IPS DF 6.9 (cell line): ENCODE results near the gene MGAT4D.
"Not testable (repeated sequence)": the region's sequence is repeated elsewhere in the genome, so short reads cannot be mapped to it uniquely, and the experiment has no call there.

Source experiments
- DNase-seq: peaks from one replicate; pipeline ENCODE4 v3.0.0-alpha.2; 2013; ENCODE audit warnings: low read depth, low spot score
- H3K27ac ChIP-seq: one replicate; pipeline ENCODE4 v1.5.1; 2013; ENCODE audit warnings: low read length, control low read depth
- H3K27me3 ChIP-seq: 2 replicates; pipeline ENCODE4 v1.6.1; 2013; ENCODE audit warnings: mild to moderate bottlenecking, low read length; ENCODE audit not compliant: control insufficient read depth, insufficient read depth
- H3K36me3 ChIP-seq: 2 replicates; pipeline ENCODE4 v1.6.1; 2013; ENCODE audit warnings: low read length; ENCODE audit not compliant: control insufficient read depth, insufficient read depth
- H3K4me1 ChIP-seq: 2 replicates; pipeline ENCODE4 v1.6.1; 2013; ENCODE audit warnings: low read length; ENCODE audit not compliant: control insufficient read depth, insufficient read depth
- H3K4me3 ChIP-seq: 2 replicates; pipeline ENCODE4 v1.5.1; 2013; ENCODE audit warnings: mild to moderate bottlenecking, low read length
- H3K9me3 ChIP-seq: 2 replicates; pipeline ENCODE4 v1.6.1; 2013; ENCODE audit warnings: low read length, inconsistent platforms; ENCODE audit not compliant: control insufficient read depth, insufficient read depth
- WGBS: extraction: QIAGEN DNeasy Blood & Tissue Kit; methylation state at CpG from one replicate; pipeline ENCODE4 v1.1.7; 2013; ENCODE audit warnings: mixed read lengths, missing lambda C conversion rate; ENCODE audit not compliant: insufficient read length, insufficient coverage; 5-methylcytosine and 5-hydroxymethylcytosine counted together

MGAT4D gene

DNA sequence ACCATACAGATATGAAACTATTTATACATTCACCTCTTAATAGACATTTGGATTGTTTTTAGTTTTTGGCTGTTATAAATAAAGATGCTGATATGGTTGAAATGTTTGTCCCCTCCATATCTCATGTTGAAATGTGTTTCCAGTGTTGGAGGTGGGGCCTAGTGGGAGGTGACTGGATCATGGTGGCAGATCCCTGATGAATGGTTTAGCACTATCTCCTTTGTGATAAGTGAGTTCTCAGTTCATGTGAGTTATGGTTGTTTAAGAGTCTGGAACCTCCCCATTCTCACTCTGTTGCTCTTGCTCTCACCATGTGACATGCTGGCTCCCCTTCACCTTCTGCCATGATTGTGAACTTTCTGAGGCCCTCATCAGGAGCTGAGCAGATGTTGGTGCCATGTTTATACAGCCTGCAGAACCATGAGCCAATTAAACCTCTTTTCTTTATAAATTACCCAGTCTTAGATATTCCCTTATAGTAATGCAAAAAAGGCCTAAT lies 58.4 kb downstream of the MGAT4D start:
- Histone ChIP-seq H3K4me3 (no peak overlapping the region), H3K9me3 (no peaks in the 10 kb centered on the region), H3K4me1 (no peaks in the 10 kb centered on the region), H3K27me3 (no peaks in the 10 kb centered on the region), H3K36me3 (no peaks in the 10 kb centered on the region), H3K27ac (no peak overlapping the region)
- no peak for DNase-seq

DNA sequence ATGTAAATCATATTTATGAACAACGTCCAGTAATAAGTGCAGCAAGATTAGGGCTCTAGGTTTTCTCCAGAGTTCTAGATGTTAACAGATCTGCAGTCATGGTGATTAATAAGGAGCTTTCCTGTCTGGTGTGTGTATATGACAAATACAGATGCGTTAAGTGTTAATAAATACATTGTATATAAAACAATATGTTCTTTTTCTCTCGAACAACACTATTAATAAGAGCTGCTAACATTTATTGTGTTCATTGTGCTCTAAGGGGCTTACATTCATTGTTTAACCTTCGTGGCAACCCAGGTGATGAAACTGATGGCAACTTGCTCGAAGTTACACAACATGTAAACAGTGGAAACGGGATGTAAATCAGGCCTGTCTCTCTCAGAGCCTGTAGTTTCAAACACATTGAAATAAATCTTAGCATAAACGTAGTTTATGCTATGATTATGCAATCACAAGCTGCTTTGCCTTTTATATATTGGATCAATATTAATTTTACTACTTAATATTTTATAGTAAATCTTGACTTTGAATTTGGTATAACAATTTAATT lies 70.1 kb downstream of the MGAT4D start:
- H3K27ac ChIP-seq, result no peak overlapping the region
- H3K9me3 ChIP-seq, result no peaks in the 10 kb centered on the region
- DNase-seq, result no peak
- no peaks in the 10 kb centered on the region for H3K4me1 ChIP-seq
- H3K27me3 ChIP-seq, result no peaks in the 10 kb centered on the region
- no CpG with 5 or more reads among the region's 7 CpGs for WGBS
- H3K36me3 ChIP-seq, result no peaks in the 10 kb centered on the region
- H3K4me3 ChIP-seq, result peak overlapping the region; percentile 55; the same call in 1 of the 2 replicates

DNA sequence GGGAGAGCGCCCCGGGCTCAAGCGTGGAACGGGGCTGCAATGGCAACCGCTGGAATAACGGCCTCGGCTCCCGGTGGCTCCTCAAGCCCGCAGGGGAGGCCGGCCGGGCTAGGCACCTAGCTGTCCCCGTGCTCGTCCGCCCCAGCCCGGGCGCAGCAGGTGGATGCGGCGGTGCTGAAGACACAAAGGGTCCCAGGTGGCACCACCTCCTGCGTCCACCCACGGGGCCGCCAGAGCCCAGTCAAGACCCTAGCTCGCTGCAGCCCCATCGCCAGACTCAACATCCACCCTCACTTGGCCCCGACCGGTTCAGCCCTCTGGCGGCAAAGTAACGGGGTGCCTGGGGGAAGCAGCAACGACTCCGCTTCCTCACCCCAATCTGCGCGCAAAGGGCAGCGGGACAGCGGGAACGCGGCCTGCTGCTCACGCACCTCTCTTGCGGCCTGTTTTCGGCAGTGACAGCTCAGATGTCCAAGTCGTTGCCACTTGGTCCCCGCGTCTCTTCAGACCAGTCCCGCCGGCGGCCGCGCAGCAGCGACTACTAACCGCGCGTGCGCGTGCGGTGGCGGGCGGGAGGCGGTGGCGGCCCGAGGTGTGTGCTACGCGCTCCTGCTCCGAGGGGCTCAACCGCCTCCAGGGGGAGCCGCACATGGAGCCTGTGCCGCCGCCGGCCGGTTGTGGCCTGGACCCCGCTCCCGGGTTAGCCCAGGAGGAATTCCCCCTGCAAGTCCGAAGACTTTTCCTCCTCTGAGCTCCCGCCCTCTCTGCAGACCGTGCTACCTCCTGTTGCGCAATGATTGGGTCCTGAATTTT lies 70.8 kb downstream of the MGAT4D start, which contains the start of gene CLGN:
Gene CLGN, minus strand, starts transcription at position 543 of the 813 bp plus-strand sequence. CDS start 14,570 bp downstream, outside the sequence.
- no CpG with 5 or more reads among the region's 73 CpGs for WGBS
- Histone ChIP-seq H3K36me3 (no peaks in the 10 kb centered on the region), H3K9me3 (no peaks in the 10 kb centered on the region), H3K4me1 (no peaks in the 10 kb centered on the region), H3K4me3 (peak within 1 kb of the TSS; percentile 55), H3K27me3 (no peaks in the 10 kb centered on the region), H3K27ac (no peak within 1 kb of the TSS)
- peak; percentile 61 for DNase-seq

DNA sequence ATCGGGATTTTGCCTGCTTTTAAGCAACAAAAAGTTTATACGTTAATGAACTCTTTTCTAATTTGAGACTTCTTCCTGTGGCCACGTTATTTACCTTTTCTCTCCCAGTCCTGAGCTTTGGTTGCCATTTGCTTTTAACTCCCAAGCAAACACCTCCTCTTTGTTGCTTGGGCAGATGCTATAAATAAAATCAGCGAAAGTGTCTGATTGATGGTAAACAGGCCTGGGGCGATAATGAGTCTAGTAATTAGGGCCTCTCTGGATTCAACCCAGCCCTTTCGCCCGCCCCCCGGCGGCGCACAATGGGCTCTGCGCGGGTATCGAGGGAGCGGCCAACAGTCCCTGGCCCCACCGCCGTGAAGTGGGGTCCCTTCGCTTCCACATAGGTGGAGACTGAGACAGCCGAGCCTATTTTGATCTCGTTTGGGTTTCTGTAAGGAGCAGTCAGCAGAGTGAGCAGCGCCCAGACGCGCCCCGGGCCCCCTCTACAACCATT lies 71.4 kb downstream of the MGAT4D start:
- whole genome bisulfite sequencing, result no CpG with 5 or more reads among the region's 23 CpGs
- no peak for DNase-seq
- no peaks in the 10 kb centered on the region for H3K36me3 ChIP-seq
- H3K27ac ChIP-seq, result no peak overlapping the region
- peak overlapping the region; percentile 55; the same call in 1 of the 2 replicates for H3K4me3 ChIP-seq
- H3K4me1 ChIP-seq, result no peaks in the 10 kb centered on the region
- H3K27me3 ChIP-seq, result no peaks in the 10 kb centered on the region
- H3K9me3 ChIP-seq, result no peaks in the 10 kb centered on the region

DNA sequence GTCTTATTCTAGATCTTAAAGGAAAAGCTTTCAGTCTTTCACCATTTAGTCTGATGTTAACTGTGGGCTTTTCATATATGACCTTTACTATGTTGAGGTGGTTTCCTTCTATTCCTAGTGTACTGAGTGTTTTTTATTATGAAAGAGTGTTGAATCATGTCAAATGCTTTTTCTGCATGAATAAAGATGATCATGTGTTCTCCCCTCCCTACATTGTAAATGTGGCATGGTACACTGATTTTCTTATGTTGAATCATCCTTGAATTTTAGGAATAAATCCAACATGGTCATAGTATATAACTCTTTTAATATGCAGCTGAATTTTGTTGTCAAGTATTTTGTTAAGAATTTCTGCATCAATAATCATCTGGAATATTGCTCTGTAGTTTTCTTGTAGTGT lies 75.0 kb downstream of the MGAT4D start:
- no peaks in the 10 kb centered on the region for H3K36me3 ChIP-seq
- H3K27me3 ChIP-seq, result no peaks in the 10 kb centered on the region
- DNase-seq, result no peak
- no peaks in the 10 kb centered on the region for H3K9me3 ChIP-seq
- no peak overlapping the region for H3K27ac ChIP-seq
- H3K4me3 ChIP-seq, result no peak overlapping the region
- no peaks in the 10 kb centered on the region for H3K4me1 ChIP-seq

DNA sequence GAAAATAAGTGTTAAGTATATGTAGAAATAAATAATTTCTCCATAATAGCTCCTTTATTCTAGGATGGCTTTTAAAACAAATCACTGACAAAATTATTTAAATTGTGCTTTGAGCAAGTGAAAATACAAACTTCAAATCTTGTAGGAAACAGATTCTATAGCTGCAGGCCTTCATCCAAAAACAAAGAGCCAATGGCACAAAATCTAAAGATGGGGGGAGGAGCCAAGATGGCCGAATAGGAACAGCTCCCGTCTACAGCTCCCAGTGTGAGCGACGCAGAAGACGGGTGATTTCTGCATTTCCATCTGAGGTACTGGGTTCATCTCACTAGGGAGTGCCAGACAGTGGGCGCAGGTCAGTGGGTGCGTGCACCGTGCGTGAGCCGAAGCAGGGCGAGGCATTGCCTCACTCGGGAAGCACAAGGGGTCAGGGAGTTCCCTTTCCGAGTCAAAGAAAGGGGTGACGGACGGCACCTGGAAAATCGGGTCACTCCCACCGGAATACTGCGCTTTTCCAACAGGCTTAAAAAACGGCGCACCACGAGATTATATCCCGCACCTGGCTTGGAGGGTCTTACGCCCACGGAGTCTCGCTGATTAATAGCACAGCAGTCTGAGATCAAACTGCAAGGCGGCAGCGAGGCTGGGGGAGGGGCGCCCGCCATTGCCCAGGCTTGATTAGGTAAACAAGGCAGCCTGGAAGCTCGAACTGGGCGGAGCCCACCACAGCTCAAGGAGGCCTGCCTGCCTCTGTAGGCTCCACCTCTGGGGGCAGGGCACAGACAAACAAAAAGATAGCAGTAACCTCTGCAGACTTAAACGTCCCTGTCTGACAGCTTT lies 84.7 kb downstream of the MGAT4D start:
- H3K4me3 ChIP-seq, result not testable (repeated sequence)

DNA sequence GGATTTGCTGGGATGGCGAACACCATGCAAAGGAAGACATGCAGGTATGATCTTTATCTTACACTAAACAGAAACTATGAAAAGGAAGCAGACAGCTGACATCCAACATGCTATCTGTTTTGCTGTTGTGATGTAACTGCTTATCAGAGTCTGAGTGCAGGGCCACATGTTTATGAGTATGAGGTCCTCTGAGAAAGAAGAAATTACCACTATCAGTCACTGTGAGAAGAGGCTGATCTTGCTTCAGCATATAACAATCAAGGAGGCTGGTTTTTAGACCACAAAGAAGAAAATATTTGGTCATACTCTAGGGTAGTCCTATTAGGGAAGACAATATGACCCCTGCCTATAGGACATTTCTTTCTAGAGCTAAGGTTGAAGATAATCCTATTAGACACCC lies 89.1 kb downstream of the MGAT4D start:
- no CpG with 5 or more reads among the region's 1 CpG for whole genome bisulfite sequencing
- DNase-seq, result no peak

More for the DNA sequence above, 84.7 kb downstream of the MGAT4D start:
- not testable (repeated sequence) for DNase-seq, H3K27ac ChIP-seq, H3K36me3 ChIP-seq, H3K4me1 ChIP-seq, H3K9me3 ChIP-seq, H3K27me3 ChIP-seq
- no CpG with 5 or more reads among the region's 32 CpGs for WGBS

DNA sequence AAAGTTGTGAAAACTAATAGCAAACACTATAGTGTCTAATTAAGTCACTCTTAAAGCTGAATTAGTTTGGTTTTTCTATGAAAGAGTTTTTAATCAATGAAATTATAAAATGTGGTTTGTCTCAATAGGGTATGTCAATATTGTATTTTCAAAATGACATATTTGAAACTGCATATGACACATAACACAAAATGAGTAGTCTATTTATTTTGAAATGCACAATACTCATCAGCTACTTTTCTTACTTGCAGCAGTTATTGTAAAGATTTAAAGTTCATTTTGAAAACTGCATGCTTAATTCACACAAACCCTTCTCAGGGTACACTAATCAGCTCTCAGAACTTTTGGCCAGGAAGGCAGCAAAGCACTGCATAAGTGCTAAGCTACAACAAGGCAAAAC lies 91.8 kb downstream of the MGAT4D start:
- DNase-seq, result no peak
- Histone ChIP-seq H3K27me3 (no peaks in the 10 kb centered on the region), H3K9me3 (no peaks in the 10 kb centered on the region), H3K36me3 (no peaks in the 10 kb centered on the region), H3K27ac (no peak overlapping the region), H3K4me3 (no peak overlapping the region), H3K4me1 (no peaks in the 10 kb centered on the region)

More for the DNA sequence above, 89.1 kb downstream of the MGAT4D start:
- Histone ChIP-seq H3K36me3 (no peaks in the 10 kb centered on the region), H3K27me3 (no peaks in the 10 kb centered on the region), H3K4me1 (no peaks in the 10 kb centered on the region), H3K4me3 (no peak overlapping the region), H3K9me3 (no peaks in the 10 kb centered on the region), H3K27ac (no peak overlapping the region)

DNA sequence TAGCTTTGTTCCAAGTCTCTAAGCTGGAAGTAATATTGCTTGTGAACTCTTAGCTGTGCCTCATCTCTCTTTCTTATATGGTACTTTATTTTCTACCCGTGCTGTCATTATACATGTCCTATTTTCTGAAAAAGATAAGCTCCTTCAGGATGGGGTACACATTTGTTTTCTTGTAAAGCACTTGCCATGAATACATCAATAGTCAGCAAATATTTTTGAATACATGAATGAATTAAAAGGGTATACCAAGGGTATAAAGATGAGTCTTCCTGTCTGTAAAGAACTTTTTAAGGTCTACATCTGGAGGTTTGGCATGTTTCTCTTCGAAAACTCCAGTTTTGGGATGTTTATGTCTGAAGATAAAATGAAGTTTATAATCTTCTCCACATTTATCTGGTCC lies 98.0 kb downstream of the MGAT4D start:
- WGBS, result no CpG with 5 or more reads among the region's 2 CpGs
- no peaks in the 10 kb centered on the region for H3K4me1 ChIP-seq

DNA sequence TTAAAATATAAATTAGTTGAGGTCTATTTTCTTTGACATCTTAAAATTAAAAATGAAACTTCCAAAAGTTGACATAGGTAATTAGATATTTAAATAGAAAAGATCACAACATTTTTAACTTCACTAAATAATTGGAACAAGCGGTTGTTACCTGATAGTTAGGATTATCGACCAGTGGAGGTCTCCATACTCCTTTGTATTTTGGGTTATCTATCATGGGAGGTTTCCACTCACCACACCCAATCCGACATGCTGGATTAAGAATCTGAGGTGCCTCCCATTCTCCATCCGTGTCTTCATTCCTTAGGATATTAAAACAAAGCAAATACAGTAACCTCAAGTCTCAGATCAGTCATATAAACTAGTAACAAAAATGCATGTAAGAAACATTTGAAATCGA lies 102.4 kb downstream of the MGAT4D start:
- no peaks in the 10 kb centered on the region for H3K27me3 ChIP-seq
- no peak overlapping the region for H3K4me3 ChIP-seq
- DNase-seq, result no peak
- H3K36me3 ChIP-seq, result no peaks in the 10 kb centered on the region
- H3K9me3 ChIP-seq, result no peaks in the 10 kb centered on the region
- no peaks in the 10 kb centered on the region for H3K4me1 ChIP-seq
- no peak overlapping the region for H3K27ac ChIP-seq
- no CpG with 5 or more reads among the region's 5 CpGs for WGBS

More for the DNA sequence above, 98.0 kb downstream of the MGAT4D start:
- Histone ChIP-seq H3K36me3 (no peaks in the 10 kb centered on the region), H3K4me3 (no peak overlapping the region), H3K9me3 (no peaks in the 10 kb centered on the region), H3K27me3 (no peaks in the 10 kb centered on the region), H3K27ac (no peak overlapping the region)
- DNase-seq, result no peak
